Astrocyte of the spinal cord (primary cell): ENCODE data around the gene IGFALS.

Source experiments
- DNase-seq: peaks from one replicate; pipeline ENCODE4 v3.0.0; 2011; ENCODE audit warnings: low read depth, low spot score
- H3K4me3 ChIP-seq: 2 replicates; pipeline ENCODE4 v1.5.1; 2011; ENCODE audit warnings: low read depth, mild to moderate bottlenecking, low read length, moderate library complexity
- CTCF ChIP-seq: IDR thresholded peaks from 2 replicates; pipeline ENCODE4 v1.5.1; 2012; ENCODE audit warnings: low read depth, mild to moderate bottlenecking, low read length, inconsistent platforms
- in situ Hi-C: cut with HindIII; loops from 2 replicates; pipeline ENCODE4 v1.10.0; 2017; ENCODE audit warnings: low sequenced_read_pairs

IGFALS gene

GRCh38 chr16:1762196-1762878 lies 31.2 kb downstream of the IGFALS start:
- in situ Hi-C loops: no loop called here
- no peak for DNase-seq
- no peak for TF ChIP-seq CTCF
- H3K4me3 ChIP-seq: no peak overlapping the region

- in situ Hi-C loops: no loop called here
- no peak overlapping the region for H3K4me3 ChIP-seq
- no peak for TF ChIP-seq CTCF
- no peak for DNase-seq
Observed at GRCh38 chr16:1761751-1762150, 31.8 kb downstream of the IGFALS start.

GRCh38 chr16:1760911-1761310 lies 32.6 kb downstream of the IGFALS start:
- no peak for DNase-seq
- no peak overlapping the region for H3K4me3 ChIP-seq
- in situ Hi-C loops: no loop called here
- TF ChIP-seq CTCF: no peak

GRCh38 chr16:1759511-1759910 lies 34.0 kb downstream of the IGFALS start:
- no peak for DNase-seq
- in situ Hi-C loops: no loop called here
- no peak for TF ChIP-seq CTCF
- H3K4me3 ChIP-seq: no peak overlapping the region

- in situ Hi-C loops: no loop called here
- DNase-seq: no peak
- no peak for TF ChIP-seq CTCF
- no peak overlapping the region for H3K4me3 ChIP-seq
Observed at GRCh38 chr16:1758923-1759322, 34.6 kb downstream of the IGFALS start.

- in situ Hi-C loops: no loop called here
- no peak for TF ChIP-seq CTCF
- no peak overlapping the region for H3K4me3 ChIP-seq
- DNase-seq: no peak
Observed at GRCh38 chr16:1757714-1758461, 35.6 kb downstream of the IGFALS start.
